Testis (tissue), 5 donors: ENCODE results near the gene VASH1. TPM values are rescaled to one million over a fixed set of nuclear protein-coding genes. Genes with fewer than 3 reads are reported as not detected.

Source experiments
- DNase-seq: peaks from one replicate; pipeline ENCODE4 v3.0.0-alpha.2; 2019
- H3K27ac ChIP-seq, 2 donors: fragments of 200-600 bp; sonication (generic); one replicate each; pipeline ENCODE4 v1.5.1; 2019
- H3K27me3 ChIP-seq: fragments of 200-600 bp; sonication (generic); one replicate; pipeline ENCODE4 v1.5.1; 2019
- H3K36me3 ChIP-seq: fragments of 200-600 bp; sonication (generic); one replicate; pipeline ENCODE4 v1.5.1; 2017; ENCODE audit warnings: low read depth; ENCODE audit errors: missing control alignments
- H3K4me1 ChIP-seq: fragments of 200-600 bp; sonication (generic); one replicate; pipeline ENCODE4 v1.5.1; 2019
- H3K4me3 ChIP-seq, 2 donors: fragments of 200-600 bp; sonication (generic); one replicate each; pipeline ENCODE4 v1.5.1; 2017 to 2019
- H3K9me3 ChIP-seq: fragments of 200-600 bp; sonication (generic); one replicate; pipeline ENCODE4 v1.5.1; 2017
- POLR2A ChIP-seq: fragments of 450-650 bp; IDR thresholded peaks from one replicate; pipeline ENCODE4 v1.6.1; 2017; ENCODE audit warnings: antibody characterized with exemption, mild to moderate bottlenecking, moderate library complexity
- WGBS, 2 donors: methylation state at CpG; one replicate each; pipeline ENCODE4 v1.1.5; 2018; 5-methylcytosine and 5-hydroxymethylcytosine counted together
- intact Hi-C: fragments of 100-400 bp; cut with DNase I; formaldehyde crosslinking; loops from one replicate; pipeline ENCODE4 v1.15.1; 2023; ENCODE audit warnings: low total_unique reads
- long read RNA-seq, 2 donors: transcript quantifications; one replicate each; lab custom pipeline, GENCODE V29; 2026
- polyA plus RNA-seq: library from polyadenylated mRNA; stranded (reverse); fragments of 350-450 nt; fragmentation: Illumina TruSeq; extraction: RNeasy Lipid Tissue Mini Kit (QIAGEN cat#74804); gene quantifications from one replicate; pipeline ENCODE4 v1.2.3, GENCODE V29; 2014; ENCODE audit warnings: low read depth, low replicate concordance; ENCODE audit not compliant: insufficient read depth
- total RNA-seq, 2 donors: library from RNA; depleted of rRNA; stranded (reverse); fragments of >200 nt; gene quantifications; one replicate each; pipeline ENCODE4 v1.2.3, GENCODE V29; 2016
- TF ChIP-seq, protein P1 (sequence below), 3 experiments: fragments of 450-650 bp in 2 of 3; fragments of 200-600 bp in 1 of 3; sonication (generic) in 1 of 3; IDR thresholded peaks; one replicate each; pipeline ENCODE4 v1.5.1; 2016 to 2019; ENCODE audit warnings: antibody characterized with exemption in 3 of 3, mild to moderate bottlenecking in 2 of 3, moderate library complexity in 1 of 3

The VASH1 gene
- total RNA-seq: 10 to 100 TPM; 26.6 to 31.7 TPM
- 32.0 TPM for polyA plus RNA-seq
- long read RNA-seq, donor 1, partial matches to known transcripts: 7 of 8 reads
- long read RNA-seq, donor 1, other reads (novel, unspliced or antisense): 0 of 8 reads
- long read RNA-seq, donor 2, full-length matches to known transcripts: 8 of 8 reads
- long read RNA-seq, donor 2, partial matches to known transcripts: 0 of 8 reads
- long read RNA-seq, donor 2, other reads (novel, unspliced or antisense): 0 of 8 reads

DNA sequence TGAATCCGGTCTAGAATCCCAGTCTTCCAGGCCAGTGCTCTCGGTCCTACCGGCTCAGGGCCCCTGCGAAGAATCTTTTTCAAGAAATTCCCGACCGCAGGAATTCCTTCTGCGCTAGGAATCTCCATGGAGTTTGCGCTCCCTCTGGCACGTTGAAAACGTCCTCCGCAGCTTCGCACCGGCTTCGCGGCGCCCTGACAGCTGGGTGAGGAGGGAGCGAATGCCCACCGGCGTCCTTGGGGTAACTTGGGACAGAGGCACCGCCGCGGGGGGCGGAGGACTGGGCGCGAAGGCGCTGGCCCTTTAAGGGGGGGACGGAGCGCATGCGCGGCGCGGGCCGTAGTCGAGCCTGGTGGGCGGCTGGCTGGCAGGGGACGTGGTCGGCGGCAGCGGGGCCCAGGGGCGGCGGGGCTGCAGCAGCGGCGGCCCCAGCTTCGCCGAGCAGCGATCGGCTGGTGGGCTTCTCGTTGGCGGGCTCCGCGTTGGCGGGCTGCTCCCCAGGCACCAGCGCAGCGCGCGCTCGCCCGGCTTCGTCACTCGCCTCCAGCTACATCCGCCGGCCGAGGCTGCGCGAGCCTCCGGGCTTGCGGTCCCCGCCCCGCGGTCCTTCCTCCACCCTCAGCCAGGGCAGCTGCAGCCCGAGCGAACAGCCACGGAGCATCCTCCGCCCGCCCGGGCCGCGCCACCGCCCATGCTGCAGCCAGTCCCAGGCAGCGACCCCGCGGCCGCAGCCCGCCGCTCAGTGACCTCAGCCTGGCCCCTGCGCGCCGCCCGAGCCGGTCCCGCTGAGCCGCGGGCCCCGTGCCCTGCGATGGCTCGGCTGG, at the start of gene VASH1:
TSS of gene VASH1 (plus strand) at position 333 of the 824 bp plus-strand sequence. CDS start 1,354 bp downstream, outside the sequence.
- peak; percentile 81 for DNase-seq
- no peaks in the 10 kb centered on the region for H3K27me3 ChIP-seq
- intact Hi-C loops: no loop called here
- WGBS, 2 donors: 0 to 1% methylated on average over 9 to 58 of the region's 96 CpGs
- H3K36me3 ChIP-seq: no peaks in the 10 kb centered on the region
- H3K9me3 ChIP-seq: no peaks in the 10 kb centered on the region
- TF ChIP-seq, protein P1, sequence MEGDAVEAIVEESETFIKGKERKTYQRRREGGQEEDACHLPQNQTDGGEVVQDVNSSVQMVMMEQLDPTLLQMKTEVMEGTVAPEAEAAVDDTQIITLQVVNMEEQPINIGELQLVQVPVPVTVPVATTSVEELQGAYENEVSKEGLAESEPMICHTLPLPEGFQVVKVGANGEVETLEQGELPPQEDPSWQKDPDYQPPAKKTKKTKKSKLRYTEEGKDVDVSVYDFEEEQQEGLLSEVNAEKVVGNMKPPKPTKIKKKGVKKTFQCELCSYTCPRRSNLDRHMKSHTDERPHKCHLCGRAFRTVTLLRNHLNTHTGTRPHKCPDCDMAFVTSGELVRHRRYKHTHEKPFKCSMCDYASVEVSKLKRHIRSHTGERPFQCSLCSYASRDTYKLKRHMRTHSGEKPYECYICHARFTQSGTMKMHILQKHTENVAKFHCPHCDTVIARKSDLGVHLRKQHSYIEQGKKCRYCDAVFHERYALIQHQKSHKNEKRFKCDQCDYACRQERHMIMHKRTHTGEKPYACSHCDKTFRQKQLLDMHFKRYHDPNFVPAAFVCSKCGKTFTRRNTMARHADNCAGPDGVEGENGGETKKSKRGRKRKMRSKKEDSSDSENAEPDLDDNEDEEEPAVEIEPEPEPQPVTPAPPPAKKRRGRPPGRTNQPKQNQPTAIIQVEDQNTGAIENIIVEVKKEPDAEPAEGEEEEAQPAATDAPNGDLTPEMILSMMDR (IDR thresholded peaks at IDR 0.05): no peak
- TF ChIP-seq POLR2A: no peak
- H3K4me3 ChIP-seq: peak within 1 kb of the TSS; percentile 80 to 90
- peak within 1 kb of the TSS; percentile 72 to 73 for H3K27ac ChIP-seq
- peaks cover 18% of the 10 kb centered on the region for H3K4me1 ChIP-seq

DNA sequence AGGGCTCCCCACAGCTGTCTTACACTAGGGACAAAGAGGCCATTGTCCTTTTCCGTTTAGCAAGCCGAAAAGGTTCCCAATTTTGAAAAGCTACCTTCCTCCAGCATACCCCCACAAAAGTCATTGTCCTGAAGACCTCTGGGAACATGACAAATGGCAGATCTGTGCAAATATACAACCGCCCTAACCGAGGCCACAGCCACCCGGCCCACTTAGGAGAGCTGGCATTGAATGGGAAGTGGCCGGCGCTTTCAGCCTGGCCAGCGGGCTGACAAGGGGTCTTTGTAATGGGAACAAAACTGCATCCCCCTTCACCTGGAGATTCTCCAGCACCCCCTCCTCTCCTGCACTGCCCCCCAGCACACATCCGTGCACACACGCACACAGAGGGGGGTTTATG, 48.1 kb upstream of the VASH1 start:
- 85 to 96% methylated on average over 10 of the region's 10 CpGs for WGBS, 2 donors
- Histone ChIP-seq H3K9me3 (no peaks in the 10 kb centered on the region), H3K4me1 (peaks cover 19% of the 10 kb centered on the region), H3K27ac (no peak overlapping the region), H3K4me3 (no peak overlapping the region), H3K27me3 (no peaks in the 10 kb centered on the region), H3K36me3 (no peaks in the 10 kb centered on the region)
- no peak for DNase-seq
- intact Hi-C loops: loop anchor here (5.0 kb wide), 1 partner anchor 69 kb away; no protein-coding TSS in a partner anchor
- no peak for TF ChIP-seq POLR2A
- TF ChIP-seq, protein P1 (IDR thresholded peaks at IDR 0.05): no peak

DNA sequence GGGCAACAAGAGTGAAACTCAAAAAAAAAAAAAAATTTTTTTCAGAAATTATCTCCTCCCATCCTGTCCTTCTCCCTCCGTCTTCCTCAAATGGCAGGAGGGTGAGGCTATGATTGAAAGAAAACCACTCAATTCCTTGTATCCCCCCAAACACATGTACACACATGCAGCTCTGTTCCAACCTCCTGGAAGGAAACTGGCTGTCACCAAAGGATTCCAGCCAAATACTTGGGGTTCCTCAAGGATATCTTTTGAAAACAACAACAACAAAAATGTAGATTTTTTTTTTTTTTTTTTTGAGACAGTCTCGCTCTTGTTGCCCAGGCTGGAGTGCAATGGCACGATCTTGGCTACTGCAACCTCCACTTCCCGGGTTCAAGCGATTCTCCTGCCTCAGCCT, 46.8 kb upstream of the VASH1 start:
- 91% methylated on average over 5 of the region's 5 CpGs for WGBS, 2 donors
- Histone ChIP-seq H3K27me3 (no peaks in the 10 kb centered on the region), H3K4me1 (peaks cover 22% of the 10 kb centered on the region), H3K36me3 (no peaks in the 10 kb centered on the region), H3K27ac (no peak overlapping the region), H3K4me3 (no peak overlapping the region), H3K9me3 (no peaks in the 10 kb centered on the region)
- DNase-seq: no peak
- no peak for TF ChIP-seq POLR2A
- TF ChIP-seq, protein P1 (IDR thresholded peaks at IDR 0.05): no peak
- intact Hi-C loops: loop anchor here (5.0 kb wide), 1 partner anchor 68 kb away; no protein-coding TSS in a partner anchor

DNA sequence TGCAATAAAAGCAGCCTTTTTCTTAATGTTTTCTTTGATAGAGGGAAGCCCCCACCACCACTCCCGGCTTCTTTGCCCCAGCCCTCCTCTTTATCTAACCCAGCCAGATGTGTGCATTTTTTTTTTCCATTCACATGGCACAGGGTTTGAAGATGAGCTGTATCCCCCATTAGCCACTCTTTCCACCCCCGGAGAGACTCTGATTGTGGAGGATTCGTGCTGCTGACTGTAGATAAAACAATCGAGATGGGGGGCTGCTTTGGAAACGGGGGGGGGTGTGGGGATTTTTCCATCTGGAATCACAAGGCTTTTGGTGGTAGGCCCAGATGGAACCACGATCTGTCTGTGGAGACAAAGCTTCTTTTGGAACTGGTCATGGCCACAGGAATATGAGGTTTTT, 46.2 kb upstream of the VASH1 start:
- Histone ChIP-seq H3K4me1 (peaks cover 28% of the 10 kb centered on the region), H3K27me3 (no peaks in the 10 kb centered on the region), H3K36me3 (no peaks in the 10 kb centered on the region), H3K4me3 (no peak overlapping the region), H3K27ac (peak overlapping the region in 1 of 2 donors; percentile 68), H3K9me3 (no peaks in the 10 kb centered on the region)
- intact Hi-C loops: no loop called here
- 30 to 45% methylated on average over 6 of the region's 6 CpGs for WGBS, 2 donors
- no peak for TF ChIP-seq POLR2A
- TF ChIP-seq, protein P1 (IDR thresholded peaks at IDR 0.05): no peak
- peak; percentile 2 for DNase-seq
